ENCODE data around the gene CASZ1. TPM values are rescaled to one million over a fixed set of nuclear protein-coding genes. Genes with fewer than 3 reads are reported as not detected.

Gene CASZ1
- total RNA-seq, 2 donors from 2014 or later, result 1.6 to 1.8 TPM

DNA sequence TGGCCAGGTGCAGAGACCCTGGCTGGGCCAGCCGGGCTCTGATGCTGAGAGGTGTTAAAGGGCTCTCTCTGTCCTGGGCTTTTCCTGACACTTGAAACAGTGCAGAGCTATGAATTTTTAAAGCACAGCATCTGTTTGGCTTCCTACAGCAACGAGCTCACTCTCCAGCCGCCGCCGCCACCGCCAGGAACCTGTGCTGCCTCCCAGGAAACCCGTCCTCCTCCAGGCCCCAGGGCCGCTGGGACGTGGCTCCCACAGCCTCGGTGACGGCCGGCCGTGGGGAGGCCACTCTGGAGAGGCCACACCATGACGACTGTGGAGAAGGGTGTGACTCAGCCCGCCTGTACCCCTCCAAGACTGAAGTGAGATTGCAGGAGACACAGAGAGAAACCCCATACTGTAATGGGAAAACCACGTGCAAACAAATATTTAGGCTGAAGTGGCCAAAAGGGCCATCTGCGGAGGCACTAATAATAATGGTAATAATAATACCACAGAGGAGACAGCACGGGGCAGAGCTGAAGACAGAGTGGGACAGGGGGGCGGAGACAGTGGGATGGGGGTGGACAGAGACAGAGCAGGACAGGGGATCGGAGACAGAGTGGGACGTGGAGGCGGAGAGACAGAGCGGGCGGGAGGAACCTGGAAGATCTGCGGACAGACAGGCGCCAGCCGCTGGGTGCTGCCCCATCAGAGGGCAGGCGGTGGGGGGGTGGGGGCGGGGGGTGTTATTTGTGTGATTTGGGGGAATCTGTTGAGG, 139.2 kb downstream of the CASZ1 start:
- no peak for DNase-seq (ENCODE audit: low spot score in 2 of 2)
- no peaks in the 10 kb centered on the region for H3K36me3 Mint-ChIP-seq
- no peak for ATAC-seq
- no peaks in the 10 kb centered on the region for H3K9me3 Mint-ChIP-seq
- no peak overlapping the region for H3K27ac Mint-ChIP-seq

DNA sequence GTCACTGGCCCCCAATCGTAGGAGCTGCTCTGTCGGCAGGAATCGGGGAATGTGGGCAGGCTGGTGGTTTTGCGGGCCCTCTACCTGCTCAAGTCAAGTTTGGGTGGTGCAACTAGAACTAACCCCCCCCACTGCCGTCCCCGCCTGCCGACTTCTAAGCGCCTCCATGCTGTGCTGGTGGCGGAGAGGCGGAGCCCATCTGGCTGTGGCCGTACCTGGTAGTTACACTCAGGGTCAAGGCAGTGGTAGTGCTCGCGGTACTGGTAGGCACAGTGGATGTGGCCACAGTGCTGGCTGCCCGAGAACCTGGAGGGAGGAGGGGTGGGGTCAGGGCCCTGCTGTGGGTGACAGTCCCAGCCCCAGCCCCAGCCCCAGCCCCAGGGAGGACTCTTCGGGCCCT, 140.0 kb downstream of the CASZ1 start:
- DNase-seq (ENCODE audit: low spot score in 2 of 2) (no peak), ATAC-seq (no peak)
- H3K9me3 Mint-ChIP-seq, result no peaks in the 10 kb centered on the region
- no peak overlapping the region for H3K27ac Mint-ChIP-seq
- H3K36me3 Mint-ChIP-seq, result no peaks in the 10 kb centered on the region

DNA sequence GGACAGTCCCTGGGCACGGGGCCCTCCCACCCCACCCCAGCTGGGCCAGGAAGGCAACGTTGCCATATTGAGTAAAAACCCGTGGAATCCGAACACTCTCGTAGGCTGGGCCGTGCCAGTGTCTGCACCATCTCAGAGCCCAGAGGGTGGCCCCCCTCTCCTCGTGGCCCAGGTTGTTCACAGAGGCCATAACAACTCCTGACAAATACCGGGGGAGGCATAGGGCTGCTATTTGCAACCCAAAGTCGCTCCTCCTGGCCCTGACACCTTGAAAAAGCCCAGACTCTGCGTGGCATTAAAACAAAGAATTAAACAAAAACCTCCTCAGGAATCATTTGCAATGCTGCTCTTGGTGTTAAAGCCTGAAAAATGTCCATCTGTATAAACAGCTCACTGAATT, 141.4 kb downstream of the CASZ1 start:
- DNase-seq (ENCODE audit: low spot score in 2 of 2), result no peak
- ATAC-seq, result no peak
- Mint-ChIP-seq H3K27ac (no peak overlapping the region), H3K36me3 (no peaks in the 10 kb centered on the region), H3K9me3 (no peaks in the 10 kb centered on the region)

DNA sequence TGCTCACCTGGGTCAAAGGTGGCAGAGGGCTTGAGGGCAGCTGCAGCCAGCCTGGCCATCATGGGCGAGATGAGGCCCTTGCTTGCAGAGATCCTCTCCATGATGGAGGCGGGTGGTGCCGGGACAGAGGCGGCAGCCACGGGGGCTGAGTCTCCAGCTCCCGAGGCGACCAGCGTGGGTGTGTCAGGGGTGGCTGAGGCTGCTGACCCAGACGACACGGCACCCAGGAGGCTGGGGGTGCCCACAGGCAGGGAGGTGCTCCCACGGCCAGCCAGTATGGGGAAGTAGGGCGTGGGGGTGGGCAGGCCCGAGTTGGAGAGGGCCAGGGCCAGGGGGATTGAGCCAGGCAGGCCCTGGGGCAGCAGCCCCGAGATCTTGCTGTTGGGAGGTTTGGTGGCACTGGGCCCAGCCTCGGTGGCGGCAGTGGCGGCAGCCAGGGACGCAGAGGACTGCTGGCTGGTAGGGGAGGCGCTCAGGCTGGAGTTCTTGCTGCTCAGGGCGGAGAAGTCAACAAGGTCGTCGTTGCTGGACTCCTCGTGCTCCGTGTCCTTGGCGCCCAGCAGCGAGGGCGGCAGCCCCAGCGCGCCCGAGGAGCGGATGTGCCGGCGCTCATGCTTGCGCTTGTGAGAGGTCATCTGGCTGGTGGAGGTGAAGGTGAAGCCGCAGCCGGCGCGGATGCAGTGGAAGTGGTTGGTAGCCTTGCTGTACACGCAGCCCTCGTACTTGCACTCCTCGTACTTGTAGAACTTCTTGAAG, 142.9 kb downstream of the CASZ1 start:
- DNase-seq (ENCODE audit: low spot score in 2 of 2) (no peak), ATAC-seq (no peak)
- Mint-ChIP-seq H3K27ac (no peak overlapping the region), H3K36me3 (no peaks in the 10 kb centered on the region), H3K9me3 (no peaks in the 10 kb centered on the region)

DNA sequence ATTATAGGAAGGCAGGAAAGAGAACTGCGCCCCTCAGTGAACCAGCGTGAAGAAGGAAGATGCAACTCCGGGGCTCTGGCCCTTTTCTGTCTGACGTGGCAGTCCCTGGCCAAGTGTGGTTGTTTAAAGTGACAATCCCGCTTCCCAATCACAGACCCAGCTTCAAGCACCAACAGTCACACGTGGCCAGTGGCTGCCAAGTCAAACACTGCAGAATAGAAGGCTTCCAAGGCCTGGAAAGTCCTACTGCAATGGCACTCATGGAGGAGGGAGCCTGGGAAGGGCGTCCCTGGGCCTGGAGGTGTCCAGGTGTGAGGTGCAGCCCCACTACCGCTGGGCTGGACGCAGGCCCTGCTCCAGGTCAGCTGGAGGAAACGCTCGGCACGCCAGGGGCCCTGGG, 143.8 kb downstream of the CASZ1 start:
- H3K27ac Mint-ChIP-seq, result no peak overlapping the region
- DNase-seq (ENCODE audit: low spot score in 2 of 2) (no peak), ATAC-seq (no peak)
- H3K9me3 Mint-ChIP-seq, result no peaks in the 10 kb centered on the region
- H3K36me3 Mint-ChIP-seq, result no peaks in the 10 kb centered on the region

DNA sequence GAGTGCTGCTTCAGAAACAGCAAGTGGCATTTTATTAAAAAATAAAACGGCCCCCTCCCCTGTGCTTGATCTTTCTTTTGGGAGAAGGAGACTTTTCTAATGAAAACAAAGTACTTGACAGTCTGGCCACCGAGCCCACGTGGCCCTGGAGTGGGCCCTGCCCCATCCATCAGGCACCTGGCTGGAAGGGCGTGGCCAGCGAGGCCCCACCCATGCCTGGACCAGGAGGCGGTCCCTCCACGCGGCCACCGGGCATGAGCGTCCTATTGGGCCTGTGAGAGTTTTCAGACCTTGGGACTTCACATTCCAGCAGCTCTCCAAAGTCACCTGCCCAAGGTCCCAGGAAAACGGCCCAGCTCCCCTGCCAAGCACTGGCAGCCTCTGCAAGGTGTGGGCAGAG, 144.7 kb downstream of the CASZ1 start:
- no peak for DNase-seq (ENCODE audit: low spot score in 2 of 2)
- H3K36me3 Mint-ChIP-seq, result no peaks in the 10 kb centered on the region
- H3K9me3 Mint-ChIP-seq, result no peaks in the 10 kb centered on the region
- no peak overlapping the region for H3K27ac Mint-ChIP-seq
- ATAC-seq, result no peak

DNA sequence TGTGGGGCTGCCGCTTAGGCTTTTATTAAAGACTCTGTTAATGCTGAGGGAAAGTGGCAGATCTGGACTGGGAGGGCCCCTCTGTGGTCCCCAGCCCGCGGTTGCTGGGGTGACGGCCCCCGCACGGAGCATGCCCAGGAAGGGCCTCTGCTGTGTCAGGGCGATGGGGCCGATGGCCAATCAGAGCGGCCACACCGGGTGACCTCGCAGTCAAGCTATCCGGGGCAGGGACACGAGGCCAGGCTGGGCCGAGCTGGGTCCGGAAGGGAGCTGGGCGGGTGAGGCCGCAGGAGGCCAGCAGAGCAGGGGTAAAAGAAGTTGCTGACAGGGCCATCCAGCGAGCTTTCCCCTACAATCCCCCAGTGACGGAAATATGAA, 145.1 kb downstream of the CASZ1 start:
- ATAC-seq (no peak), DNase-seq (ENCODE audit: low spot score in 2 of 2) (no peak)
- Mint-ChIP-seq H3K36me3 (no peaks in the 10 kb centered on the region), H3K9me3 (no peaks in the 10 kb centered on the region), H3K27ac (no peak overlapping the region)

DNA sequence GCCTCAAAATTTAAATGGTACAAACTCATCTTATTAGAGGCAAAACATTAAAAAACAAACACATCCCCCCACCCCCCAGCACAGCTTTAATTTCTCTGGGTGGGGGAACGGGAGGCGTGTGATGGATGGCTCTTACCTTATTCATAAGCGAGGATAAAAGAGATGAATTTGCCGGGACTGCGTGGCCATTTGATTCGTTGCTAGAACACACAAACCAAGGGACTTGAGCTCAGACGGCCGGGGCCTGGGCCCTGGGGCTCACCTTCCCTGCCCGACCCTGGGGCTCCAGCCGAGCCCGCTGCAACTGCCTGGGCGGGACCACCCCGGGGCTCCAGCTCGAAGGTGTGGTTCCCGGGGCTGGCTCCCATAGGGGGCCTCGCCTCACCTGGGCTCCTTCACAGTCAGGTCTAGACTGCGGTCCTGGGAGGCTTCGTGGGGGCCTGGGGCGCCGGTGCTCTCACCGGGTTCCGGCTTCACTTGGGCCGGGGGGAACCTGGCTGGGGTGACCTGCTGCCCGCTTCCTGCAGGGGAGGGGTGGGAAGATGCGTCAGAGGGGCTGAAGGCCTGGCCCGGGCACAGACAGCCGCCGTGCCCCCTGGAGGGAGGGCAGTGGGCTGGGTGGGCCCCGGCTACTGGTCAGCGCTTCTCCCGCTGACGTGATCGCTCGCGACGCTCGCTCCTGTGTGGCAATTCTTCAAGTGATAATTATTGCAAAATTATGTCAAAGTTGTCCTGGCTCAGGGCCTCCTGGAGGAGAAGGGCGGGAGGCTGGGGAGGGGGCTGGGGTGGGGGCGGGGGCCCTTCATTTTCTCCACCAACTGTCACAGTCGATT, 145.7 kb downstream of the CASZ1 start:
- Mint-ChIP-seq H3K27ac (no peak overlapping the region), H3K9me3 (no peaks in the 10 kb centered on the region), H3K36me3 (no peaks in the 10 kb centered on the region)
- DNase-seq (ENCODE audit: low spot score in 2 of 2), result no peak
- ATAC-seq, result no peak

DNA sequence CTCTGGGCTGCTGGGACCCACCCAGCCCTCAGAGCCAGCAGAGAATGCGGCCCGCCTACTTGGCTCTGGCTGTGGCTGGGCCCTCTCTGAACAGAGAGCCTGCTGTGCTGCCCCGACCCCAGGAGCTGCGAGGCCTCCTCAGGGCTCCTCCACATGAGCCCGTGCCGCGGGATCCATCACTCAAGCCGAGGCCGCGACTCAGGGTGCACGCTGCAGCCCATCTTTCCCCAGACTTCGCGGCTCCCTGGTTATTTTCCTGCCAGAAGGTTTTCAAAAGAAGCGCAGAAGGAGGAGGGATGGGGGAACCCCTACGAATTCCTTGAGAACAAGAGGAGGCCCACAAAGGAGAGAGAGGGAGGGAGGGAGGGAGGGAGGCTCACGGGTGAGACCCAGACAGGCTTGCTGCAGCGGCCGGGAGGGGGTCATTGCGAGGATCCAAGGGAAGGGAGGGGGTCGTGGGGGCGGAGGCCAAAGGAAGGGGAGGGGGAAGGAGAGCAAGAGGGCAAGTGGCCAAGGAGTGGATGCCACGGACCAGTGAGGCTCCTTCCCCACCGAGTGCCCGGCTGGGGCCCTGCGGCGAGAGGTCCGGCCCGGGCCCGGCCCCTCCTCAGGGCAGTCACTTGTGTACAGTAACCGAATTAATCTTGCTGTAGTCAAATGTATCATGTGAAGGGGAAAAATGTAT, 146.8 kb downstream of the CASZ1 start:
- no peaks in the 10 kb centered on the region for H3K36me3 Mint-ChIP-seq
- ATAC-seq, result no peak
- no peak overlapping the region for H3K27ac Mint-ChIP-seq
- DNase-seq (ENCODE audit: low spot score in 2 of 2), result no peak
- H3K9me3 Mint-ChIP-seq, result no peaks in the 10 kb centered on the region

DNA sequence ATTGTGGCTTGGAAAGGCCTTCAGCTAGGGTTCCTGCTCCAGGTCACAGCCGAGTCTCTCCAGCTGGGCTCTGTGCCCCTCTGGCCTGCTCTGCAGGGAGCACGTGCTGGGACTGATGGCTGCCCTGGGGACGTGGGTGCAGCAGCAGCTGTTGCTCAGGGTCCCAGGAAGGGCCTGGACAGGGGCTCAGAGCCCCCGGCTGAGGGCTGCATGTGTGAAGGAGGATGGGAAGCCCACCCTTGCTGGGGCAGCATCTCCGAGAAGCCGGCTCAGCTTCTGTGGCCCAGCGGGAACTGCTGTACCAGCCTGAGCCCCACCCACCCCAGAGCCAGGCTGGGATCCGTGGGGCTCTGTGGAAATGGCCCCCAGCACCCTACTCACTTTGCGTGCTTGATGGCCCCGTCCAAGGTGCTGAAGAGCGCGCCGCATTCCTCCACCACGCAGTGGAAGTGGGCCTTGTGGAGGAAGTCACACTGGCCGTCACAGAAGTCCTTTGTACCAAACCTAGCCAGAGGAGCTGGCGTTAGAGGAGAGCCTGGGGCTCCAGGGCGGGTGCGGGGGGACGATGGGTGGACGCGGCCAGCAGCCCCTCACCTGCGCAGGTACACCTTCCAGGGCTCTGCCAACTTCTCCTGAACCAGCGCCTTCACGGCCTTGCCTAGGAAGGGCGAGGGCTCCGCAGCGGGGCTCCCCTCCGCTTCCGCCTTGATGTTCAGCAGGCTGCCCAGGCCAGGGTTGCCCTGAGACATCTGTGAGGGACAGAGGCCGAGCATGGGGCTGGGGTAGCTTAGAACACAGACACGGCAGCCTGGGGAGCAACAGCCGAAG, 147.5 kb downstream of the CASZ1 start:
- ATAC-seq (no peak), DNase-seq (ENCODE audit: low spot score in 2 of 2) (no peak)
- H3K36me3 Mint-ChIP-seq, result no peaks in the 10 kb centered on the region
- no peaks in the 10 kb centered on the region for H3K9me3 Mint-ChIP-seq
- H3K27ac Mint-ChIP-seq, result no peak overlapping the region

DNA sequence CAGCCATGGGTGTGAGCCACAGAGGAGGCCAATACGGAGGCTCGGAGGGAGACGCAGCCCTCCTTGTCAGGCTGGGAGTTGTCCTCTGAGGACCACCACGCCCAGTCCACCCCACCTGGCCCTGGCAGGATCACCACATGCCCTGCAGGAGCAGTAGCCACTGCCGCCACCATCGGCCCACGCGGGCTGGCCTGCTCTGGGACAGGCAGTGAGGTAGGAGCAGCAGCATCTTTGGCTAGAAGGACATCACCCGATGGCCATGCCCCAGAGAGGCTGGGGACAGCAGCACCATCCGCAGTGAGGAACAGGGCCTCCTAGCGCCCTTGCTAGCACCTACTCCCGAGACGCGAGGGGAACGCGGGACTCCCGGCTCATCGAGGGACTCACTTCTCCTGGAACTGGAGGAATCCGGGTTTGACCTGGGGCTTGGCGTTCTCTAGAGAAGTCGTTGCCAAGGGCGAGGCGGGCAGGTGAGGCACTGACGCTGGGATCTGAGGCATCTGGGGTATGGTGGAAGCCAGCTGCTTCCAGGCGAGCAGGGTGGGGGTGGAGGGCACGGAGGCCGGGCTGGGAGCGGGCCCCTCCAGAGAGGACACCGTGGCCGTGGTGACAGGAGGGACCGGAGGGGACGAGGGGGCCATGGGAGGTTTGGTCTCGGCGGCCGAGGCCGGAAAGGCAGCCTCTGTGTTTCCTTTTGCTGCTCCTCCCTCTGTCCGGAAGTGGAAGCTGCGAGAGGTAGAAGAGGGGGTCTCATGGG, 148.9 kb downstream of the CASZ1 start:
- no peaks in the 10 kb centered on the region for H3K36me3 Mint-ChIP-seq
- H3K9me3 Mint-ChIP-seq, result no peaks in the 10 kb centered on the region
- no peak for ATAC-seq
- H3K27ac Mint-ChIP-seq, result no peak overlapping the region
- DNase-seq (ENCODE audit: low spot score in 2 of 2), result no peak

DNA sequence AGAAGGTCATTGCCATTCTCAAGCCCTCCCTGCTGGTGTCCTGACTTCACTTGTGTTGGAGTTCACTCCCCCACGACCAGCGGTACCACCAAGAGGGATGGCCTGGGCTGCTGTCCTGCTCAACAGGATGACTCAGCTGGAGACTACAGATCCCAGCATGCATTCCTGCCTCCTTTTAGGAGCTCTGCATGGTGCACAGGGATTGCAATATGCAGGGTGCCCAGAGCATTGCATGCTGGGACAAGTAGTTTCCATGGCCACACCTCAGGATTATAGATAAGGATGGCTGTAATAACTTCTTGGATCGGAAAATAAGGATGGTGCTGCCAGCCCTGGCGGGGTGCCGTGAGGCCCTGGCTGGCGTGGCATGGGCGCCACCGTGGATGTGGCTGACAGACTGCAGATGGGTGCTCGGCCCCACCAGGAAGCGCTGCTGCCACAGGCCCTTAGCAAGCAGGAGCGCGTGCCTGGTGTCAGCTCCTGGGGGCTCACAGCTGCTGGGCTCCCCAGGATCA, 150.0 kb downstream of the CASZ1 start:
- Mint-ChIP-seq H3K27ac (no peak overlapping the region), H3K9me3 (no peaks in the 10 kb centered on the region), H3K36me3 (no peaks in the 10 kb centered on the region)
- DNase-seq (ENCODE audit: low spot score in 2 of 2), result no peak
- no peak for ATAC-seq

DNA sequence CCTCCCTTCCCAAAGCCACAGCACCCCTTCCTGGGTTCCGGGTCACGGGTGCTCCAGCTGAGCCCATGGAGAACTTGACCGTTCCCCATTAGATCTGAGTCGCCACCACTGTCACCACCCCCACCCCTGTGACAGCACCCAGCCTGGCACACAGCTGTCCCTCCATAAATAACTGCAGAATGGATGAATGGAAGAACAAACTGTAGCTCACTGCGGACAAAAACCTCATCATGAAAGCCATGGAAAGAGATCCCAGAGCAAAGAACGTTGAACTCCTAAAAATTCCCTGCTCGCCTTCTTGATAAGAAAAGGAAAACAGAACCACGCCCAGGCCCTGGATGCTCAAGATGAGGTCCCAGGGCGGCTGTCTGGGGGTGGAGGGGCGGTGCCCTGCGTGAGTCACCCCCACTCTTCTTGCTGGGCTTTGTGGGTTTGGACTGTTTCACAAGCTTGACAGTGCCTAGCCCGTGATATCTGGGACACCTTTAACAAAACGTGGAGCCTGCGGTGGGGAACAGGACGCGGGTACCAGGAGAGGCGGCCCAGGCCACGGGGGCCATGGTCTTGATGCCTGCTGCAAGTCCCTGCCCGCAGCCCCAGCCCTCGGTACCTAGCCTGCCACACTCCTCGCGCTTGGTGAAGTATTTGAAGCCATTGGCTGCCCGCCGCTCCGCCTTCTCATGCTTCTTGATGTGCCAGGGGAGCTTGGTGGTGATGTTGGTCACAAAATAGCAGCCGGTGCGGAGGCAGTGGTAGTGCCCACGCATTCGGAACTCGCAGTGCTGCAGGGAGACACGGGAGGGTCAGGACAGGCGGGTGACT, 151.9 kb downstream of the CASZ1 start:
- DNase-seq (ENCODE audit: low spot score in 2 of 2) (no peak), ATAC-seq (no peak)
- Mint-ChIP-seq H3K27ac (no peak overlapping the region), H3K36me3 (no peaks in the 10 kb centered on the region), H3K9me3 (no peaks in the 10 kb centered on the region)

DNA sequence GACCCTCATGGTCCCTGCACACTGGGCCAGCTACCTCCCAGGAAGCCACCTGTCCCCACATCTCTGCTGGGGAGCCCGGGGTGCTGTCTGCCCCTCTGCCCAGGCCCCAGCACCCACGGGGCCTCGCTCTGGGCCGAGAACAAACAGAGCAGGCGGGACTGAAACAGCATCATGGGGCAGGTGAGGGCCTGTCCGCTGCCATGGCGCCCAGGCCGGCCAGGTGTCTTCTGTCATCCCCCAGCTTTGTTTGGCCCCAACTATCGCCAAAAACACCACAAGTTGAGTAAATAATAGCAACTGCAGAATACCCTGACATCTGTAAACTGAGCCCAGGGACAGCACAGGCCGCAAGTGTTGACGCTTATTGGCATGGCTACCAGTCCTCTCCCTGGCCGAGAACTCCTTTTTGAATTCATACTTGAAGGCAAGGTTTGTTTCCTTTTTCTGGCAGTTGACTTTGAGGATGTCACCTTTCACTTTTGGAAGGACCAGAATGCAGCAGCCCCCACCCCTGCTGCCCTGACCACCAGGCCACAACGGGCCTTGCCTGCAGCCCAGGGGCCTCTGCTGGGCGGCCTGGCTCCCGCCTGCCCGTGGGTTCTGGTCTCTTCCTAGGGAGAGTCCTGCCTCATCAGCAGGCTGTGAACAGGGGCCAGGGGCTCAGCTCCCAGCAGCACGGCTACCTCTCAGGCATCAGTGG, 152.7 kb downstream of the CASZ1 start:
- H3K27ac Mint-ChIP-seq, result no peak overlapping the region
- ATAC-seq (no peak), DNase-seq (ENCODE audit: low spot score in 2 of 2) (no peak)
- H3K9me3 Mint-ChIP-seq, result no peaks in the 10 kb centered on the region
- no peaks in the 10 kb centered on the region for H3K36me3 Mint-ChIP-seq
